ENCODE data around the gene SCN10A.

DNA sequence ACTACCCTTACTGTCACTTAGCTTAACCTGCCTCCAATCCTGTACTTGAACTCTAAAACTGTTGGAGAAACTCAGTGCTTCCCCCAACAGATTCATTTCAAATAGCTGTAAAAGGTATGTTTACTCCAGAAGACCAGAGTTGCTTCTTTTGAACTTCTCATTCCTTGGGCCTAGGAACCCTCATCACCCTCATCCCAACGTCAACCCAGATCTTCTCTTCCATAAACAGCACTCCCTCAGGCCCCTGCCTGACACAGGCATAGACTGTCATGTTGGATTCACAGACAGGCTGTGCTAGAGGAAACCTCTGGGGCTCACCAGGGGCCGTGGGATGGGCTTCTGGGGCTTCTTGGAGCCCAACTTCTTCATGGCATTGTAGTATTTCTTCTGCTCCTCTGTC lies 109.1 kb downstream of the SCN10A start:
- TF ChIP-seq POLR2A (IDR thresholded peaks at IDR 0.05): no peak
- TF ChIP-seq, protein P1, sequence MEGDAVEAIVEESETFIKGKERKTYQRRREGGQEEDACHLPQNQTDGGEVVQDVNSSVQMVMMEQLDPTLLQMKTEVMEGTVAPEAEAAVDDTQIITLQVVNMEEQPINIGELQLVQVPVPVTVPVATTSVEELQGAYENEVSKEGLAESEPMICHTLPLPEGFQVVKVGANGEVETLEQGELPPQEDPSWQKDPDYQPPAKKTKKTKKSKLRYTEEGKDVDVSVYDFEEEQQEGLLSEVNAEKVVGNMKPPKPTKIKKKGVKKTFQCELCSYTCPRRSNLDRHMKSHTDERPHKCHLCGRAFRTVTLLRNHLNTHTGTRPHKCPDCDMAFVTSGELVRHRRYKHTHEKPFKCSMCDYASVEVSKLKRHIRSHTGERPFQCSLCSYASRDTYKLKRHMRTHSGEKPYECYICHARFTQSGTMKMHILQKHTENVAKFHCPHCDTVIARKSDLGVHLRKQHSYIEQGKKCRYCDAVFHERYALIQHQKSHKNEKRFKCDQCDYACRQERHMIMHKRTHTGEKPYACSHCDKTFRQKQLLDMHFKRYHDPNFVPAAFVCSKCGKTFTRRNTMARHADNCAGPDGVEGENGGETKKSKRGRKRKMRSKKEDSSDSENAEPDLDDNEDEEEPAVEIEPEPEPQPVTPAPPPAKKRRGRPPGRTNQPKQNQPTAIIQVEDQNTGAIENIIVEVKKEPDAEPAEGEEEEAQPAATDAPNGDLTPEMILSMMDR (IDR thresholded peaks at IDR 0.05): no peak

Data from tibial nerve (tissue), 3 donors.